Stimulated activated CD8-positive, alpha-beta memory T cell treated with anti-CD3 and anti-CD28 coated beads, Interleukin-15, amount 100 ng/mL, for 4 hours (primary cell): ENCODE data around the gene AMZ2.
"Not testable (repeated sequence)": the region's sequence is repeated elsewhere in the genome, so short reads cannot be mapped to it uniquely, and the experiment has no call there.

Source experiments
- DNase-seq, 2 donors: peaks; one replicate each; pipeline ENCODE4 v3.0.0-alpha.2; 2020; ENCODE audit warnings: low read depth in 2 of 2

AMZ2 gene

GRCh38 chr17:68247445-68248198 lies at the start of gene AMZ2:
Gene AMZ2 (plus strand): TSS chr17:68248043. CDS start chr17:68250188, 2,145 bp downstream.
- peak; percentile 90 to 97 for DNase-seq

- DNase-seq = no peak
These were observed 48.7 kb upstream of the AMZ2 start for GRCh38 chr17:68198931-68199836.

- DNase-seq = no peak
These were observed 47.8 kb upstream of the AMZ2 start for GRCh38 chr17:68199837-68200688.

GRCh38 chr17:68200689-68201417 lies 47.0 kb upstream of the AMZ2 start:
- peak; percentile 47 to 51 for DNase-seq

GRCh38 chr17:68201418-68201771 lies 46.4 kb upstream of the AMZ2 start:
- not testable (repeated sequence) for DNase-seq

GRCh38 chr17:68202321-68202720 lies 45.5 kb upstream of the AMZ2 start:
- DNase-seq = not testable (repeated sequence)

GRCh38 chr17:68204736-68205135 lies 43.1 kb upstream of the AMZ2 start:
- no peak for DNase-seq

- DNase-seq = peak; percentile 79 to 80
These were observed 42.5 kb upstream of the AMZ2 start for GRCh38 chr17:68205251-68205807.

GRCh38 chr17:68205808-68206720 lies 41.8 kb upstream of the AMZ2 start:
- DNase-seq = no peak

- no peak for DNase-seq
These were observed 40.1 kb upstream of the AMZ2 start for GRCh38 chr17:68207651-68208253.

GRCh38 chr17:68208651-68209050 lies 39.2 kb upstream of the AMZ2 start:
- not testable (repeated sequence) for DNase-seq

- DNase-seq = not testable (repeated sequence)
These were observed 38.5 kb upstream of the AMZ2 start for GRCh38 chr17:68209191-68209900.

GRCh38 chr17:68210570-68211315 lies 37.1 kb upstream of the AMZ2 start:
- no peak for DNase-seq

- DNase-seq = not testable (repeated sequence)
These were observed 34.1 kb upstream of the AMZ2 start for GRCh38 chr17:68213428-68214411.

GRCh38 chr17:68215453-68215852 lies 32.4 kb upstream of the AMZ2 start:
- not testable (repeated sequence) for DNase-seq

GRCh38 chr17:68219429-68219828 lies 28.4 kb upstream of the AMZ2 start:
- DNase-seq = not testable (repeated sequence)

GRCh38 chr17:68220186-68220585 lies 27.7 kb upstream of the AMZ2 start:
- not testable (repeated sequence) for DNase-seq
